HG03442 (cell line): ENCODE results near the gene ZDHHC20.

Experiments
- ATAC-seq: cut with Tn5 transposase; IDR thresholded peaks from one replicate; pipeline ENCODE4 v1.9.1; 2021; ENCODE audit warnings: mild to moderate bottlenecking, moderate library complexity; ENCODE audit not compliant: unreplicated experiment

The ZDHHC20 gene

DNA sequence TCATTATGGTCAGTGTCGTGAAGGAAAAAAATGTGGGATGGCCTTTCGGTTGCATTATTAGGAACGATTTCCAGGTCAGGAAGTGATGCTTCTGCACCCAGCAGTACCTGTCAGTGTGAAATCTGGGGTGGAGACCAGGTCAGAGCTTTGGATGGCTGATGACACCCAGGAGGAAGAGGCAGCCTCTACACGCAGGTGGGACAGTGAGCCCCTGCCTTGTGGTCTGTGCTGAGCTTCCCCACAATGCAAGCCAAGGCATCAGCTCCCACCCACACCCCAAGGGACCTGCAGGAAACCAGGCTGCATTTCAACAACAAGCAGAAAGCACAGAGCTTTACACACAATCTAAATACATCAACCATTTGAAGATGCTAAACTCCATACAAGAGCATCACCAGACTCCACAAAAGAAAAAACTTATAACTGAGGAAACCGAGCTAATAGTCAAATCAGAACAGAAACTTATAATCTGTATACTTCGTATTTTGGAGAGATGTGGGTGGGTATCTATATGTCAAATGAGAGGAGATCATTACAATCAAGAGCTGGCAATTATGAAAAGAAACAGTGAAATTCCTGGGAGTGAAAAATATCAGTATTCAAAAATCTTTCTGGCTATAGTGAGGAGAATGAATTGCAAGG lies 130.1 kb downstream of the ZDHHC20 start:
- no peak for ATAC-seq

GRCh38 chr13:21328201-21328600 lies 130.9 kb downstream of the ZDHHC20 start:
- ATAC-seq = no peak

GRCh38 chr13:21326155-21327031 lies 132.7 kb downstream of the ZDHHC20 start:
- no peak for ATAC-seq

- ATAC-seq = no peak
Observed at GRCh38 chr13:21324803-21325202, 134.3 kb downstream of the ZDHHC20 start.

- ATAC-seq = no peak
Observed at GRCh38 chr13:21322988-21323387, 136.1 kb downstream of the ZDHHC20 start.
